Jurkat, Clone E6-1 (cell line): ENCODE data around the gene HSPBAP1. TPM values are rescaled to one million over a fixed set of nuclear protein-coding genes. Genes with fewer than 3 reads are reported as not detected.
A peak's percentile ranks its signal among the peaks of the same experiment; 100 is the strongest.

ENCODE experiments used
- DNase-seq: peaks from one replicate; pipeline ENCODE4 v3.0.0-alpha.2; 2011; ENCODE audit warnings: low read depth, low spot score
- H3K4me3 ChIP-seq: 2 replicates; pipeline ENCODE4 v1.5.1; 2011; ENCODE audit warnings: mild to moderate bottlenecking, low read length, control low read depth, moderate library complexity
- polyA plus RNA-seq: library from polyadenylated mRNA; unstranded; fragments of >200 nt; gene quantifications from one replicate; pipeline ENCODE4 v1.2.1, GENCODE V29; 2012; ENCODE audit warnings: missing spikeins; ENCODE audit not compliant: insufficient read length, insufficient read depth

Gene HSPBAP1
- polyA plus RNA-seq = 10.0 TPM

GRCh38 chr3:122793568-122794416 is at the start of gene HSPBAP1:
Gene HSPBAP1 (minus strand): TSS chr3:122793831. CDS start chr3:122793680, 151 bp downstream.
- DNase-seq = peak; percentile 84

DNA sequence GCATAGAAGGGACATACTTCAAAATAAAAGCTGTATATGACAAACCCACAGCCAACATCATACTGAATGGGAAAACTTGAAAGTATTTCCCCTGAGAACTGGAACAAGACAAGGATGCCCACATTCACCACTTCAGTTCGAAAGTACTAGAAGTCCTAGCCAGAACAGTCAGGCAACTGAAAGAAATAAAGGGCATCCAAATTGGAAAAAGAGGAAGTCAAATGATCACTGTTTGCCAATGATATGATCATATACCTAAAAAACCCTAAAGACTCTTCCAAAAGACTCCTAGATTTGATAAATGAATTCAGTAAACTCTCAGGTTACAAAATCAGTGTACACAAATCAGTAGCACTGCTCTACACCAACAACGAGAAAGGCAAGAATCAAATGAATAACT is 42.0 kb upstream of the HSPBAP1 start:
- DNase-seq = no peak

More at GRCh38 chr3:122793568-122794416, at the start of gene HSPBAP1:
- H3K4me3 ChIP-seq = peak within 1 kb of the TSS; percentile 91

DNA sequence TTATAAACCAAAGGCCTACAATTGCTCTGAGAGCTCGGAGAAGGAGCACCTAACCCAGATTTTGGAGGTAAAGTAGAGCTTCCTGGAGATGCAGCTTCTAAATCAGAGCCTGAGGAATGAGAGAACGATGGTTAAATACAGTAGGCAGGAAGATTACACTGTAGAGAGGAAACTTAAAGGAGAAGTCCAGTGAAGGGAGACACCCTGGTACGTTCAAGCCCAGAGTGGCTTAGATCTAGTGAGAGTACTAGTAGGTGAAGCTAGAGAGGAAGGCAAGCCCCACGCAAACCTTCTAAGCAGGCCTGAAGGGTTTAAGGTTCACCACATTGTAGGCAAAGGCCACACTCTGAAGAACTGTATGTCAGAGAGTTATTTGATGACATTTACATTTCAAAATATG is 34.6 kb upstream of the HSPBAP1 start:
- DNase-seq = no peak
- no peak overlapping the region for H3K4me3 ChIP-seq

More for the DNA sequence above, 42.0 kb upstream of the HSPBAP1 start:
- no peak overlapping the region for H3K4me3 ChIP-seq

- H3K4me3 ChIP-seq = no peak overlapping the region
- DNase-seq = no peak
Measured at GRCh38 chr3:122826278-122826677, 32.6 kb upstream of the HSPBAP1 start.

GRCh38 chr3:122825460-122825859 is 31.8 kb upstream of the HSPBAP1 start:
- DNase-seq = no peak
- no peak overlapping the region for H3K4me3 ChIP-seq

DNA sequence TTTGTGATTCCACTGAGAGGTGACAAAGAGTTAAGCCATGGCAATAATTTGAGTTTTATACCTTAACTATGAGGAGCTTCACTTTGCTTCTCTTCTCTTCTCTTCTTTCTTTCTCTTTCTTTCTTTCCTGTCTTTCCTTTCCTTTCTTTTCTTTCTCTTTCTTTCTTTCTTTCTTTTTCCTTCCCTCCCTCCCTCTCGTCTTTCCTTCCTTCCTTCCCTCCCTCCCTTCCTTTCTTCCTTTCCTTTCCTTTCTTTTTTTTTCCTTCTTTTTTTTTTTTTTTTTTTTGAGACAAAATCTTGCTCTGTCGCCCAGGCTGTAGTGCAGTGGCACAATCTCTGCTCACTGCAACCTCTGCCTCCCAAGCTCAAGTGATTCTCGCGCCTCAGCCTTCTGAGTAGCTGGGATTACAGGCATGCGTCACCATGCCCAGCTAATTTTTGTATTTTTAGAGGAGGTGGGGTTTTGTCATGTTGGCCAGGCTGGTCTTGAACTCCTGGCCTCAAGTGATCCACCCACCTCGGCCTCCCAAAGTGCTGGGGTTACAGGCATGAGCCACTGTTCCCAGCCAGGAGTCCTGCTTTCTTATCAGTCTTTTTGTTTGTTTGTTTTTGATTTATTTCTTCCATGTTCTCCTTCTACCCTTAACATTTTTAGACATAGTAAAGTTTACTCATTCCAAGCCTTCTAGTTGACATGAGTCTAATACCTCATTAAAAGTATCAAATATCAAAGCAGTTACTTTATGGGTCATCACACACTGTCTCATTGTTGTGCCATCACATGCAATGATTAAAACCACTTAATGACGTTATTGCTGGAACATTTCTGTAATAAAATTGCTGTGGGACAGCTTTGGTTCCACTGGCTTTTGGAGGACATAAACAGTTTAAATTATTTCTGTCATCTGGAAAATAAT is 31.1 kb upstream of the HSPBAP1 start:
- no peak overlapping the region for H3K4me3 ChIP-seq
- no peak for DNase-seq

- H3K4me3 ChIP-seq = no peak overlapping the region
- no peak for DNase-seq
Measured at GRCh38 chr3:122816587-122816986, 23.0 kb upstream of the HSPBAP1 start.

GRCh38 chr3:122810734-122811133 is 17.1 kb upstream of the HSPBAP1 start:
- H3K4me3 ChIP-seq = no peak overlapping the region
- no peak for DNase-seq

DNA sequence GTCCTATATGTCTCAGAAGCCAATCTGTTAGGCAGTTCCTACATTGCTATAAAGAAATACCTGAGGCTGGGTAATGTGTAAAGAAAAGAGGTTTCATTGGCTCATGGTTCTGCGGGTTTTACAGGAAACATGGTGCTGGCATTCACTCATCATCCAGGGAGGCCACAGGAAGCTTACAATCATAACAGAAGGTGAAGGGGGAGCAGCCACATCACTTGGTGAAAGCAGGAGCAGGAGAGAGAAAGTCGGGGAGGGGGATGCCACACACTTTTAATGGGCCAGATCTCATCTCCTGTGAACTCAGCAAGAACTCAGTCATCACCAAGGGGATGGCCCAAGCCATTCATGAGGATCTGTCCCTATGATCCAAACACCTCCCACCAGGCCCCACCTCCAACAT is 10.3 kb upstream of the HSPBAP1 start:
- no peak overlapping the region for H3K4me3 ChIP-seq
- DNase-seq = no peak

- no peak overlapping the region for H3K4me3 ChIP-seq
- DNase-seq = no peak
Measured at GRCh38 chr3:122802323-122802722, 8.7 kb upstream of the HSPBAP1 start.

- no peak overlapping the region for H3K4me3 ChIP-seq
- no peak for DNase-seq
Measured at GRCh38 chr3:122800706-122801237, 7.1 kb upstream of the HSPBAP1 start.

DNA sequence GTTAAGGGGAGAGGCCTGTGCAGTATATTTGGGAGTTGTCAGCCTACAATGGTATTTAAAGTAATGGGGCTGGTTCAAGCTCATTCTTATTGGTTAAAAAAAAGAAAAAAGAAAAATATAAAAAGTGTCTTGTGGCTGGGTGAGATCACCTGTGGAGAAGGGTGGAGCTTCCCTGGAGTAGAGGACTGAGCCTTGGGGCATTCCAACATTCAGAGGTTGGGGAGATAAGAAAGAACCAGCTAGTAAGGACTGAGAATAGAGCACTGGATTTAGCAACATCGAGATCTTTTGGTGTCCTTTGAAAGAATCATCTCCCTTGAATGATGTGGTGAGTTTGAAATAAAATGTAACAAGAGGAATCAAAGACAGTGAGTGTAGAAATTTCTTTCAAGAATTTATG is 6.4 kb upstream of the HSPBAP1 start:
- DNase-seq = no peak
- no peak overlapping the region for H3K4me3 ChIP-seq

DNA sequence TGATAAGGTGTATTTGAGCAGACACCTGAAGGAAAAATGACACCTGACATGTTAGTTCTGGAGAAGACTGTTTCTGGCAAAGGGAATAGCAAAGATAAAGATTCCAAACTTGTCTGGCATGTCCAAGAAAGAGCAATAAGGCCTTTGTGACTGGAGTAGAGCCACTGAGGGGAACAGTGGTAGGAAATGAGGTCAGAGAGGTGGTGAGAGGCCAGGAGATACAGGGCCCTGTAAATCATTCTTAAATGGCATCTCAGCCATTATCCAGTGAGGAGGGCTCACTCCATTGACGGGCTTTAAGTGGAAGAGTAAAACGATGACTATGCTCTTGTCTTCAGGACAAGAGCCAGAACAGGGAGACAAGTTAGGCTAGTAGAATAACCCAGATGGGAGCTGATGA is 5.7 kb upstream of the HSPBAP1 start:
- no peak for DNase-seq
- H3K4me3 ChIP-seq = no peak overlapping the region

DNA sequence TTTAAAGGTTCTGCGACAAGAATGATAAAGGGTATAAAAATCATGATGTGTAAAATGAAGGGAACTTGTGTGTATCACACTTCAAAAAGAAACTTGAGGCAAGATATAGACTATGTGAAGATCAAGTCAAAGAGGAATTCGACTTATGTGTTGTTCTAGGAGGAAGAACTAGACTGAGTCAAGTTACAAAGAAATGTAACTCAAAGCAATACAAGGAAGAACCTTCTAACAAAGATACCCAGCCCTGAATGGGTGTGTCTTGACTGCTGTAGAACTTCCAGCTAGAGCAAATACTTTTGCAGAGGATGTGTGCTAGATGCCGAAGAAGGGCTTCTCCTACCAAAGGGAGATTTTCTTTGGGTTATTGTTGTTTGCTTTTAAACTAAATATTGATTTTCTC is 3.7 kb upstream of the HSPBAP1 start:
- DNase-seq = no peak
- H3K4me3 ChIP-seq = no peak overlapping the region

DNA sequence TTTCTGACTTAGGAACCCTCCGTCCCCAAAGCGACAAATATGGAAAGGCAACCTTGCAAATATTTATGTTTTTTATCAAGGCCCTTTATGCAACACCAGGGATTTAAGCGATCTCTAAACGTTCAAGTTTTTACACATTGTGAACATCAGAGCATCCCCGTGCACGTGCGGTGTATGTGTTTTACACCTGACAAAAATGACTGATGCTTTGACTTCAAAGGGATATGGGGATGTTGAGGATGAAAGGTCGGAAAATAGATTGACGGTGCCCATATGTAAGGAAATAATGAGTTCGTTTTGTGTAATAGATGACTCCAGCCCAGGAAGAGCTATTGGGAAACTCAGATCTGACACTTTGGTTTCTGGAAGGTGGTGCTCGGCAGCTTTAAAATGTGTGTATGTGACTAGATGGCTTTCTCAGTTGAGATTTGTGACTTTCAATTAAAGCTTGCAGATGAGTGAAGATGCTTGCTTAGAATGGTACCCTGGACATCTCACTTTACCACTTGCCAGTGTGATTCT is 2.1 kb upstream of the HSPBAP1 start:
- no peak for DNase-seq
- peak overlapping the region; percentile 91 for H3K4me3 ChIP-seq

GRCh38 chr3:122794779-122795673 is 1.4 kb upstream of the HSPBAP1 start, which contains the start of gene SLC49A4:
Gene SLC49A4 (plus strand): TSS chr3:122795069. CDS start chr3:122795193, 124 bp downstream.
- H3K4me3 ChIP-seq = peak within 1 kb of the TSS; percentile 91
- no peak for DNase-seq

GRCh38 chr3:122794483-122794778 is 800 bp upstream of the HSPBAP1 start:
- peak overlapping the region; percentile 91 for H3K4me3 ChIP-seq
- no peak for DNase-seq

DNA sequence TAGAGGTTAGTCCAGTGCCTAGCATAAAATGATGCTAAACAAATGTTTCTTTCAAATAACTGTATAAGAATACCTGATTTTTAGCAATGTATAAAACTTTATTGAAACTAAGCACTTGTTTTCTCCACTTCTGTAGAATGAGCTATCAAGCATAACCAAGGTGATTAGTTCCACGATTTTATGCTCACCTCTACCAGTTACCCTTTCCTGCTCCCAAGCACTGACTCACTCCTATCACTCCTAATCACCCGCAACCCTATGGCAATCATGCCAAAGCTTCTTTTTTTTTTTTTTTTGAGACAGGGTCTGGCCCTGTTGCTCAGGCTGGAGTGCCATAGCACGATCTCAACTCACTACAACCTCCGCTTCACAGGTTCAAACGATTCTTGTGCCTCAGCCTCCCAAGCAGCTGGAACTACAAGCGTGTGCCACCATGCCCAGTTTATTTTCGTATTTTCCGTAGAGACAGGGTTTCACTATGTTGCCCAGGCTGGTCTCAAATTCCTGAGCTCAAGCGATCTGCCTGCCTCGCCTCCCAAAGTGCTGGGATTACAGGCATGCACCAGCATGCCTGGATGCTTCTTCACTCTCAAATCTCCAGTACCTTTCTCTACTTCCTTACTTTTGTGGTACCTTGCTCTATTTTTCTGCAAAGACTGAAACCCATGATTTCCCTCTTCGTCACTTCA is 3.9 kb downstream of the HSPBAP1 start:
- DNase-seq = no peak
- no peak overlapping the region for H3K4me3 ChIP-seq
